Endothelial cell of umbilical vein (primary cell): ENCODE data around the gene OR10H1. TPM values are rescaled to one million over a fixed set of nuclear protein-coding genes. Genes with fewer than 3 reads are reported as not detected.

Experiments
- BruUV-seq: library from RNA; stranded (reverse); fragments of 400-500 nt; replicated peaks from 2 replicates; lab custom pipeline; 2021; lab: Mats Ljungman, UMichigan
- CTCF ChIA-PET: fragments of 300-600, 350-600 bp; sonication (Branson Sonifier 250); formaldehyde crosslinking; loops from one replicate; lab custom pipeline; 2021; ENCODE audit warnings: antibody characterized with exemption, inconsistent platforms; lab: Charles Lee
- POLR2A ChIA-PET: fragments of 300-600, 350-600 bp; sonication (Branson Sonifier 250); formaldehyde crosslinking; loops from one replicate; lab custom pipeline; 2021; ENCODE audit warnings: antibody characterized with exemption, inconsistent platforms; lab: Charles Lee
- DNase-seq: peaks from one replicate; pipeline ENCODE4 v3.0.0-alpha.2; 2011; ENCODE audit warnings: low read depth, low spot score
- FAIRE-seq: peaks from 2 replicates; lab custom pipeline; 2011; peaks lifted over from hg19 to GRCh38; lab: Jason Lieb, UNC
- H2AFZ ChIP-seq: 2 replicates; pipeline ENCODE4 v1.6.0; 2012; ENCODE audit warnings: low read depth, low read length, control low read depth, inconsistent platforms
- H3K27ac ChIP-seq: 2 replicates; pipeline ENCODE4 v1.5.1; 2011; ENCODE audit warnings: low read depth, mild to moderate bottlenecking, control low read depth, low read length, moderate library complexity; ENCODE audit not compliant: insufficient read depth
- H3K27me3 ChIP-seq, 2 experiments: 2 replicates each; pipeline versions ENCODE4 v1.6.0 to v1.6.1; 2011; ENCODE audit warnings: low read length in 2 of 2, mixed read lengths in 1 of 2; ENCODE audit not compliant: control insufficient read depth in 2 of 2, insufficient read depth in 2 of 2
- H3K36me3 ChIP-seq, 2 experiments: 2 replicates in 1 of 2; 3 replicates in 1 of 2; pipeline ENCODE4 v1.5.1; 2011; ENCODE audit warnings: low read length in 2 of 2, mild to moderate bottlenecking in 1 of 2, moderate library complexity in 1 of 2; ENCODE audit not compliant: control insufficient read depth in 2 of 2, insufficient read depth in 2 of 2; ENCODE audit errors: extremely low read depth in 1 of 2
- H3K4me1 ChIP-seq: 3 replicates; pipeline ENCODE4 v1.5.1; 2011; ENCODE audit warnings: mild to moderate bottlenecking, low read length; ENCODE audit not compliant: control insufficient read depth, insufficient read depth; ENCODE audit errors: extremely low read depth
- H3K4me2 ChIP-seq: 2 replicates; pipeline ENCODE4 v1.6.1; 2011; ENCODE audit warnings: low read length, control low read depth, mixed read lengths; ENCODE audit not compliant: insufficient read depth
- H3K4me3 ChIP-seq, 3 experiments: fragments of 200-600 bp in 1 of 3; sonication (generic), shearing (Covaris generic) in 1 of 3; replicated peaks in 1 of 3; 2 replicates each; pipeline ENCODE4 v1.5.1; 2011 to 2016; ENCODE audit warnings: control low read depth in 3 of 3, low read length in 3 of 3, mild to moderate bottlenecking in 2 of 3, inconsistent platforms in 1 of 3, low read depth in 1 of 3, moderate library complexity in 1 of 3; ENCODE audit not compliant: insufficient read depth in 1 of 3
- H3K79me2 ChIP-seq: 2 replicates; pipeline ENCODE4 v1.6.0; 2012; ENCODE audit warnings: low read length, inconsistent platforms; ENCODE audit not compliant: control insufficient read depth, insufficient read depth
- H3K9ac ChIP-seq: replicated peaks from 2 replicates; pipeline ENCODE3; 2011; ENCODE audit warnings: low read length, control low read depth; ENCODE audit not compliant: insufficient read depth; ENCODE audit errors: extremely low read depth
- H3K9me1 ChIP-seq: replicated peaks from 3 replicates; pipeline ENCODE4 v1.6.0; 2011; ENCODE audit warnings: mild to moderate bottlenecking, low read length; ENCODE audit not compliant: control insufficient read depth, insufficient read depth; ENCODE audit errors: extremely low read depth
- H3K9me3 ChIP-seq: replicated peaks from 2 replicates; pipeline ENCODE4 v1.5.1; 2012; ENCODE audit warnings: low read length, inconsistent platforms; ENCODE audit not compliant: control insufficient read depth, insufficient read depth
- H4K20me1 ChIP-seq: replicated peaks from 2 replicates; pipeline ENCODE3; 2011; ENCODE audit warnings: mild to moderate bottlenecking, low read length; ENCODE audit not compliant: control insufficient read depth, insufficient read depth; ENCODE audit errors: extremely low read depth
- CTCF ChIP-seq, 2 donors: IDR thresholded peaks; 1 replicate in 1 of 2; 2 replicates in 1 of 2; pipeline ENCODE4 v1.5.1; 2011; ENCODE audit warnings: low read length in 2 of 2, mild to moderate bottlenecking in 2 of 2, moderate library complexity in 2 of 2, control low read depth in 1 of 2, inconsistent platforms in 1 of 2, low read depth in 1 of 2; ENCODE audit not compliant: insufficient read depth in 1 of 2; ENCODE audit errors: extremely low read depth in 1 of 2
- EZH2 ChIP-seq: IDR thresholded peaks from 2 replicates; pipeline ENCODE4 v1.6.1; 2012; ENCODE audit warnings: borderline replicate concordance, low read depth, mild to moderate bottlenecking, moderate library complexity, low read length, inconsistent platforms; ENCODE audit not compliant: severe bottlenecking
- FOS ChIP-seq: IDR thresholded peaks from 2 replicates; pipeline ENCODE4 v1.6.1; 2011; ENCODE audit warnings: mild to moderate bottlenecking, low read length, moderate library complexity, borderline replicate concordance; ENCODE audit not compliant: insufficient read depth
- JUN ChIP-seq: IDR thresholded peaks from 2 replicates; pipeline ENCODE4 v1.6.1; 2011; ENCODE audit warnings: borderline replicate concordance, low read depth; ENCODE audit not compliant: insufficient read length, insufficient read depth
- MAX ChIP-seq: IDR thresholded peaks from 2 replicates; pipeline ENCODE4 v1.6.1; 2011; ENCODE audit not compliant: insufficient read depth, insufficient read length
- POLR2AphosphoS5 ChIP-seq: IDR thresholded peaks from 2 replicates; pipeline ENCODE4 v1.6.1; 2012; ENCODE audit warnings: low read depth, mild to moderate bottlenecking, control low read depth, low read length, moderate library complexity; ENCODE audit not compliant: insufficient read depth
- dilution Hi-C: fragments of 300-500 bp; cut with MboI; formaldehyde crosslinking; loops from one replicate; pipeline ENCODE4 v1.15.0; 2019; ENCODE audit warnings: low sequenced_read_pairs; ENCODE audit not compliant: extremely low pct_ligation_motif_present
- intact Hi-C: fragments of 100-400 bp; cut with micrococcal nuclease; formaldehyde crosslinking; loops from one replicate; pipeline ENCODE4 v1.10.0; 2022
- polyA plus RNA-seq, 4 experiments: library from polyadenylated mRNA; depleted of rRNA in 3 of 4; stranded (reverse) in 3 of 4; unstranded in 1 of 4; fragments of >200 nt; gene quantifications; 2 replicates each; pipeline versions ENCODE4 v1.2.1 to v1.2.3, GENCODE V29; 2011 to 2012; ENCODE audit warnings: missing spikeins in 1 of 4
- total RNA-seq: library from RNA; stranded (reverse); gene quantifications from 2 replicates; pipeline ENCODE4 v1.2.3, GENCODE V29; 2021

The OR10H1 gene
- total and polyA plus RNA-seq, 2 donors (not counting 3 experiments of a cell fraction or from before 2014, with no cell fraction given): not detected

DNA sequence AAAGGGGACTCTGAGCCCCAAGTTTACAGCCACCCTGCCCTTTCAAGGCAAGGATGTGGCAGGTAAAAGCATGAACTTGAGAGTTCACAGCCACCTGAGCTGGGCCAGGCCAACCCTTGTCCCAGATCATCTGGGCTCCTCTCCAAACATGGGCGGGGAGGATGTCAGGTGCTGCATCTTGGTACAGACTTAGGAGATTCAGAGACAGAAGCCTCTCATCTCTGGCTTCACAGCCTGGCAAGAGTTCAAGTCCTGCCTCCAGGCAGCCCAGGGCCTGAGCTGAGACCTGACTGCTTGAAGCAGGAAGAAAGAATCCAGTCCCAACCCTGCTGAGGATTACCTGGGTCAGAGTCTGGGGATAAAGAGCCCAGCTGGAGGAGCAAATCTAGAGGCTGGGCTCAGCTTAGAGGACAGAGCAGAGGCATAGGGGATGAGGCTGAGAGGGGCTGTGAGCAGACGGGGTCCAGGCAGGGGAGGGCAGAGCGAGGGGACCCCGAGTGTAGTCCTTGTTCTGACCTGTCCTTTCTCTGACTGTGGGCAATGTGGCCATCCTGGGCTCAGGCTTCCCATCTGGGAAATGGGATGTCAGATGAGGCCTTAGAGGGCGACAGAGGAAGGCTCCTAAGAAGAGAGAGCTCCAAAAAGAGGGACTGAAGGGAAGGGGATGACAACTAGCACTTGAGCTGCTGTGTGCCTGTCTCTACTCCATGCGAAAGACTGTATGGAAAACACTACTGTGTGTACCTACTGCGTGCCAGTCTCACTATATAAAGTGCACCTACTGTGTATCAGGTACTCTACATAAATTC lies 34.6 kb downstream of the OR10H1 start:
- dilution Hi-C loops: no loop called here
- Histone ChIP-seq H3K79me2 (no peaks in the 10 kb centered on the region), H3K4me3 (no peak overlapping the region), H4K20me1 (no peaks in the 10 kb centered on the region), H3K27ac (no peak overlapping the region), H3K9me3 (no peaks in the 10 kb centered on the region), H3K36me3 (no peaks in the 10 kb centered on the region), H3K27me3 (no peaks in the 10 kb centered on the region), H3K4me1 (no peaks in the 10 kb centered on the region), H3K9ac (no peak overlapping the region), H3K4me2 (no peak overlapping the region), H2AFZ (no peak overlapping the region), H3K9me1 (no peaks in the 10 kb centered on the region)
- intact Hi-C loops: no loop called here
- ChIA-PET POLR2A (no interaction called here), CTCF (interaction anchor here (0.7 kb wide), 1 partner anchor 120 kb away, joined by 3 read pairs; no protein-coding TSS in a partner anchor)
- BruUV-seq: no TSS peak
- TF ChIP-seq FOS (no peak), CTCF (IDR thresholded peaks at IDR 0.05; ENCODE audit: extremely low read depth in 1 of 2, insufficient read depth in 1 of 2, low read depth in 1 of 2, low read length in 2 of 2) (no peak), MAX (no peak), POLR2AphosphoS5 (no peak), JUN (no peak), EZH2 (no peak)
- no peak for FAIRE-seq
- no peak for DNase-seq
